ENCODE results near the gene PCDH7.
A peak's percentile ranks its signal among the peaks of the same experiment; 100 is the strongest.

The PCDH7 gene

GRCh38 chr4:30720021-30720660 is at the start of gene PCDH7:
Gene PCDH7 (plus strand): TSS chr4:30720369. CDS start chr4:30721423, 1,054 bp downstream.
- no peak for FAIRE-seq

DNA sequence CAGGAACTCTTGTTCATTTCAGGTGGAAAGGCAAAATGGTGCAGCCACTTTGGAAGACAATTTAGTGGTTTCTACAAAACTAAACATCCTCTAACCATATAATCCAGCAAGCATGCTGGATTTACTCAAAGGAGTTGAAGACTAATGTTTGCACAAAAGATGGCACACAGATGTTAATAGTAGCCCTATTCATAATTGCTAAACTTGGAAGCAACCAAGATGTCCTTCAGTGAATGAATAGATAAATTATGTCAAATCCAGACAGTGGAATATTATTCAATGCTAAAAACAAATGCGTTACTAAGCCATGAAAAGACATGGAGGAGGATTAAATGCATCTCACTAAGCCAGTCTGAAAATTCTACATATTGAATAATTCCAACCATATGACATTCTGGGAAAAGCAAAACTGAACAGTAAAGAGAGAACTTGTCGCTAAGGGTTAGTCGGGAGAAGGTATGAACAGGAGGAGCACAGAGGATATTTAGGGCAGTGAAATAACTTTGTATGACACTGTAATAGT is 48.2 kb upstream of the PCDH7 start:
- no peak for FAIRE-seq

GRCh38 chr4:30696191-30696590 is 24.0 kb upstream of the PCDH7 start:
- no peak for FAIRE-seq

- FAIRE-seq, result peak; percentile 66
These were observed 5.6 kb upstream of the PCDH7 start for GRCh38 chr4:30714408-30715031.

DNA sequence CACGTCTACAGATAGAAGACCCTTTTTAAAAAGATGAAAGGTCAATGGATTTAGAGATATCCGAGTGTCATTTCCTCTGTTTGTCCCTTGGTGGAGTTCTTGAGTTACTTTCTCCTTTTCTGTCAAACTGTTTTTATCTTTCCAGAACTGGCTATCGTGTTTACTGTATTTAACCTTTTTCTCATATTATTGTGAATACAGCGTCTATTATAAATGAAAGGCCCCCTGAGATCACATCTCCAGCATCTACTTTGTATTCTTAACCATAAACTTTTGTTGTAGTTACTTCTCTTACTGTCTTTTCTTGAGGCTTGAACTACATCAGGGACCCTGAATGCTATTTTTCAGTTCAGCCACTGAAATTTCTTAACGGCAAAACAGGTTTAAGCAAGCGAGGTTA is 4.0 kb upstream of the PCDH7 start:
- FAIRE-seq, result peak; percentile 94

- no peak for FAIRE-seq
These were observed 3.4 kb upstream of the PCDH7 start for GRCh38 chr4:30716681-30717207.

- no peak for FAIRE-seq
These were observed 2.8 kb upstream of the PCDH7 start for GRCh38 chr4:30717208-30718020.

GRCh38 chr4:30718021-30718542 is 2.1 kb upstream of the PCDH7 start:
- FAIRE-seq, result no peak

GRCh38 chr4:30718641-30719453 is 1.3 kb upstream of the PCDH7 start:
- FAIRE-seq, result no peak

DNA sequence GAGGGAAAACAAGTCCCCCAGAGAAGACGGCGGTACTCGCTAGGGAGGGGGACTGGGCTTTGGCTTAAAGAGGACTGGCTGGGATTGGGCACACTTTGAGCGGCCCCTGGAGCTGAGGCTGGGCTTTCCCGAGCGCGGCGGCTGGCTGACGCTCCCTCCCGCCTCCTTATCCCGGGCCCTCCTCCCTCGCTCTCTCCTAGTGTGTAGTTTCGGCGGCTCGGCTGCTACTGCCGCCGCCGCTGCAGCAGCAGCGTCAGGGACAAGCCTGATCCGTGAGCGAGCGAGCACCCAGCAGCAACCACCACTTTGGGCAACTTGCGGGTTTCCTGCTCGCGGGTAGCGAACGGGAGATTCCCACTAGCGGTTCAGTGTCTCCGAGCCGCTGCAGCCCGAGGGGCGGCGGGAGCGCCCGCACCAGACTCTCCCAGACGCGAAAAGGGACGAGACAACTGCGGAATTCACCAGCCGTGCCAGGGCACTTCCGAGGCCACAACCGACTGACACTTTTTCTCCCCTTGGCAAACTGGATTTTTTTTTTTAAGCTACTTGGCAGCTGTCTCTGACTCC is 632 bp upstream of the PCDH7 start:
- no peak for FAIRE-seq

GRCh38 chr4:30720661-30721184 is 554 bp downstream of the PCDH7 start:
- FAIRE-seq, result no peak

DNA sequence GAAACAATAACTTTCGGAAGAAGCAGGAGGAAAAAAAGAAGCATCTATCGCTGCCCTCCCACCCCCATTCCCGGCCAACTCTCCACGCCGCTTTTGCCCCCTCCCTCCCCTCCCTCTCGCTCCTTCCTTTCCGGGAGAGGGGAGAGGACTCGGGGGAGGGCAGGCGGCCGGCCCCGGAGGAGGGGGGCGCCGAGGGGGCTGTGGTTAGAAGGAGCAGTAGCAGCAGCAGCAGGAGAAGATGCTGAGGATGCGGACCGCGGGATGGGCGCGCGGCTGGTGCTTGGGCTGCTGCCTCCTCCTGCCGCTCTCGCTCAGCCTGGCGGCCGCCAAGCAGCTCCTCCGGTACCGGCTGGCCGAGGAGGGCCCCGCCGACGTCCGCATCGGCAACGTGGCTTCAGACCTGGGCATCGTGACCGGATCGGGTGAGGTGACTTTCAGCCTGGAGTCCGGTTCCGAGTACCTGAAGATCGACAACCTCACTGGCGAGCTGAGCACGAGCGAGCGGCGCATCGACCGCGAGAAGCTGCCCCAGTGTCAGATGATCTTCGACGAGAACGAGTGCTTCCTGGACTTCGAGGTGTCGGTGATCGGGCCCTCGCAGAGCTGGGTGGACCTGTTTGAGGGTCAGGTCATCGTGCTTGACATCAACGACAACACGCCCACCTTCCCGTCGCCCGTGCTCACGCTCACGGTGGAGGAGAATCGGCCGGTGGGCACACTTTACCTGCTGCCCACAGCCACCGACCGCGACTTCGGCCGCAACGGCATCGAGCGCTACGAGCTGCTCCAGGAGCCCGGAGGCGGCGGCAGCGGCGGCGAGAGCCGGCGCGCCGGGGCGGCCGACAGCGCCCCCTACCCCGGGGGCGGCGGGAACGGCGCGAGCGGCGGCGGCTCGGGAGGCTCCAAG is 1.3 kb downstream of the PCDH7 start:
- no peak for FAIRE-seq

DNA sequence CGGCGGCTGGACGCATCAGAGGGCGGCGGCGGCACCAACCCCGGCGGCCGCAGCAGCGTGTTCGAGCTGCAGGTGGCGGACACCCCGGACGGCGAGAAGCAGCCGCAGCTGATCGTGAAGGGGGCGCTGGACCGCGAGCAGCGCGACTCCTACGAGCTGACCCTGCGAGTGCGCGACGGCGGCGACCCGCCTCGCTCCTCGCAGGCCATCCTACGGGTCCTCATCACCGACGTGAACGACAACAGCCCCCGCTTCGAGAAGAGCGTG is 1.9 kb downstream of the PCDH7 start:
- no peak for FAIRE-seq

DNA sequence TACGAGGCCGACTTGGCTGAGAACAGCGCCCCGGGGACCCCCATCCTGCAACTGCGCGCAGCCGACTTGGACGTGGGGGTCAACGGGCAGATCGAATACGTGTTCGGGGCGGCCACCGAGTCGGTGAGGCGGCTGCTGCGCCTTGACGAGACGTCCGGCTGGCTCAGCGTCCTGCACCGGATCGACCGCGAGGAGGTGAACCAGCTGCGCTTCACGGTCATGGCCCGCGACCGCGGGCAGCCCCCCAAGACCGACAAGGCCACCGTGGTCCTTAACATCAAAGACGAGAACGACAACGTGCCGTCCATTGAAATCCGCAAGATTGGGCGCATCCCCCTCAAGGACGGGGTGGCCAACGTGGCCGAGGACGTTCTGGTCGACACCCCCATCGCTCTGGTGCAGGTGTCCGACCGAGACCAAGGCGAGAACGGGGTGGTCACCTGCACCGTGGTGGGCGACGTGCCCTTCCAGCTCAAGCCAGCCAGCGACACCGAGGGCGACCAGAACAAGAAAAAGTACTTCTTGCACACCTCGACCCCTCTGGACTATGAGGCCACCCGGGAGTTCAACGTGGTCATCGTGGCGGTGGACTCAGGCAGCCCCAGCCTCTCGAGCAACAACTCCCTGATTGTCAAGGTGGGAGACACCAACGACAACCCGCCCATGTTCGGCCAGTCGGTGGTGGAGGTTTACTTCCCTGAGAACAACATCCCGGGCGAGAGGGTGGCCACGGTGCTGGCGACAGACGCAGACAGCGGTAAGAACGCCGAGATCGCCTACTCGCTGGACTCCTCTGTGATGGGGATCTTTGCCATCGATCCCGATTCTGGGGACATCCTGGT is 2.4 kb downstream of the PCDH7 start:
- no peak for FAIRE-seq

DNA sequence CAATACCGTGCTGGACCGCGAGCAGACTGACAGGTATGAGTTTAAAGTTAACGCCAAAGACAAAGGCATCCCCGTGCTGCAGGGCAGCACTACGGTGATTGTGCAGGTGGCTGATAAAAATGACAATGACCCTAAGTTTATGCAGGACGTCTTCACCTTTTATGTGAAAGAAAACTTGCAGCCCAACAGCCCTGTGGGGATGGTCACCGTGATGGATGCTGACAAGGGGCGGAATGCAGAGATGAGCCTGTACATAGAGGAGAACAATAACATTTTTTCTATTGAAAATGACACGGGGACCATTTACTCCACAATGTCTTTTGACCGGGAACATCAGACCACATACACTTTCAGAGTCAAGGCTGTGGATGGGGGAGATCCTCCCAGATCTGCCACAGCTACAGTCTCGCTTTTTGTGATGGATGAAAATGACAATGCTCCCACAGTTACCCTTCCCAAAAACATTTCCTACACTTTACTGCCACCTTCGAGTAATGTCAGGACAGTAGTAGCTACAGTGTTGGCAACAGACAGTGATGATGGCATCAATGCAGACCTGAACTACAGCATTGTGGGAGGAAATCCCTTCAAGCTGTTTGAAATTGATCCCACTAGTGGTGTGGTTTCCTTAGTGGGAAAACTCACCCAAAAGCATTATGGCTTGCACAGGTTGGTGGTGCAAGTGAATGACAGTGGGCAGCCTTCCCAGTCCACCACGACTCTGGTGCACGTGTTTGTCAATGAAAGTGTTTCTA is 3.2 kb downstream of the PCDH7 start:
- FAIRE-seq, result no peak

DNA sequence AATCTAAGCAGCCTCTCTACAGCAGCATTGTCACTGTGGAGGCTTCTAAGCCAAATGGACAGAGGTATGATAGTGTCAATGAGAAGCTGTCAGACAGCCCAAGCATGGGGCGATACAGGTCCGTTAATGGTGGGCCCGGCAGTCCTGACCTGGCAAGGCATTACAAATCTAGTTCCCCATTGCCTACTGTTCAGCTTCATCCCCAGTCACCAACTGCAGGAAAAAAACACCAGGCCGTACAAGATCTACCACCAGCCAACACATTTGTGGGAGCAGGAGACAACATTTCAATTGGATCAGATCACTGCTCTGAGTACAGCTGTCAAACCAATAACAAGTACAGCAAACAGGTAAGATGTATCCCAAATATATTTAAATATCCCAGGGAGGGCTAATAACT is 4.1 kb downstream of the PCDH7 start:
- no peak for FAIRE-seq

DNA sequence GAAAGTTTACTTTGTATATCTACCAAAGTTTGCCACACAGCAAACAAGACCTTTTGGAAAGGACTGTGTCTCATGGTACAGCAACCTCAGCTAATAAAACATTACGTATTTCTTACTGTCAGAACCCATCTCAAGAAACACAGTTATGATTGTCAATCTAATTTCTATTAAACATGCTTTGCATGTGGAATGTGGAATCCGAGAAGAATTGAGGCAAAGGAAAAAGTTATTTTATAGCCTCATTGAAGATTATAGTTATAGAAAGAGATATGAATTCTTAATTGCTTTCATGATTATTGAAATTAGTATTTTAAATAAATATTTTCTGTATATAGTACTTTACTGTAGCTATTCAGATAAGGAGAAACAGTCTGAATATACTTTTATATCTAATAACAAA is 5.4 kb downstream of the PCDH7 start:
- FAIRE-seq, result no peak

DNA sequence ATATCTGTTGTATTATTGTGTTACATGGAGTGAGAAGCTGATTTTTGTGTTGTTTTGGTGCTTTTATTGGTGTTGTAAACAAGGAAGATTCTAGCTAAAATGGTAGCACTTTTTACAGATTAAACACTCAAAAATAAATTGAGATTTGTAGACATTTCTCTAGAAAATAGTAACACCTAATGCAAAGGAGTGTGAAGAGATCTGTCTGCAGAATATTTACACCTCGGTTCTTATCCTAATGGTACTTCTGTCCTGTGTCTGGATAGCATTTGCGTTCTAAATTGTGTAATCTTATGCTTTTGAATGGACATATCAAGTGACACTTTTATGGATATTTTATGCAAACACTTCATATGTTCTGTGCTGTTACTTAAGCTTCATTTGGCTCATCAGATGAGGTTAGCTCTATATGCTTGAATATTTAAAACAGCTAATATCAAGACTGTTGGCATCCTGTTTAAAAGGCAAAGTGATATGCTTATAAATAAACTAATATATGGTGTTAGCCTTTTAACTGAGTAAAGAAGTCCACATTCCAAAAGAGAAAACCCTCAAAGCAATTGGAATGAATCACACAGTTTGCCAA is 6.0 kb downstream of the PCDH7 start:
- no peak for FAIRE-seq

GRCh38 chr4:30727409-30727808 is 7.2 kb downstream of the PCDH7 start:
- no peak for FAIRE-seq

All from A204.1 (cell line).